Measurements from ENCODE around the gene TLCD5.
A peak's percentile ranks its signal among the peaks of the same experiment; 100 is the strongest.

TLCD5 gene

GRCh38 chr11:120324932-120325810, at the start of gene TLCD5:
TSS of gene TLCD5 (plus strand) at chr11:120325299. CDS start at chr11:120327442, 2,143 bp downstream.
- H3K27ac ChIP-seq, result no peak within 1 kb of the TSS
- no peak for DNase-seq (ENCODE audit: low read depth, low spot score)

GRCh38 chr11:120279502-120279901, 45.6 kb upstream of the TLCD5 start:
- DNase-seq (ENCODE audit: low read depth, low spot score), result no peak

GRCh38 chr11:120280600-120281051, 44.5 kb upstream of the TLCD5 start:
- no peak for DNase-seq (ENCODE audit: low read depth, low spot score)
- H3K27ac ChIP-seq, result no peak overlapping the region

More at GRCh38 chr11:120279502-120279901, 45.6 kb upstream of the TLCD5 start:
- H3K27ac ChIP-seq, result no peak overlapping the region

- DNase-seq (ENCODE audit: low read depth, low spot score), result no peak
- H3K27ac ChIP-seq, result no peak overlapping the region
These were observed 43.8 kb upstream of the TLCD5 start for GRCh38 chr11:120281143-120281795.

GRCh38 chr11:120283124-120283523, 42.0 kb upstream of the TLCD5 start:
- no peak for DNase-seq (ENCODE audit: low read depth, low spot score)
- no peak overlapping the region for H3K27ac ChIP-seq

- DNase-seq (ENCODE audit: low read depth, low spot score), result no peak
- H3K27ac ChIP-seq, result no peak overlapping the region
These were observed 40.8 kb upstream of the TLCD5 start for GRCh38 chr11:120284272-120284671.

GRCh38 chr11:120285256-120285655, 39.8 kb upstream of the TLCD5 start:
- no peak overlapping the region for H3K27ac ChIP-seq
- DNase-seq (ENCODE audit: low read depth, low spot score), result no peak

GRCh38 chr11:120288021-120288420, 37.1 kb upstream of the TLCD5 start:
- no peak overlapping the region for H3K27ac ChIP-seq
- no peak for DNase-seq (ENCODE audit: low read depth, low spot score)

- H3K27ac ChIP-seq, result no peak overlapping the region
- no peak for DNase-seq (ENCODE audit: low read depth, low spot score)
These were observed 35.7 kb upstream of the TLCD5 start for GRCh38 chr11:120289426-120289825.

GRCh38 chr11:120290956-120291355, 34.1 kb upstream of the TLCD5 start:
- no peak for DNase-seq (ENCODE audit: low read depth, low spot score)
- H3K27ac ChIP-seq, result no peak overlapping the region

GRCh38 chr11:120293038-120293800, 31.9 kb upstream of the TLCD5 start:
- no peak overlapping the region for H3K27ac ChIP-seq
- DNase-seq (ENCODE audit: low read depth, low spot score), result no peak

- no peak for DNase-seq (ENCODE audit: low read depth, low spot score)
- no peak overlapping the region for H3K27ac ChIP-seq
These were observed 31.0 kb upstream of the TLCD5 start for GRCh38 chr11:120294096-120294495.

- DNase-seq (ENCODE audit: low read depth, low spot score), result no peak
These were observed 30.0 kb upstream of the TLCD5 start for GRCh38 chr11:120295099-120295498.

GRCh38 chr11:120296554-120296953, 28.5 kb upstream of the TLCD5 start:
- no peak for DNase-seq (ENCODE audit: low read depth, low spot score)
- H3K27ac ChIP-seq, result no peak overlapping the region

More at GRCh38 chr11:120295099-120295498, 30.0 kb upstream of the TLCD5 start:
- no peak overlapping the region for H3K27ac ChIP-seq

- no peak for DNase-seq (ENCODE audit: low read depth, low spot score)
These were observed 26.6 kb upstream of the TLCD5 start for GRCh38 chr11:120298461-120298860.

GRCh38 chr11:120302001-120302805, 22.9 kb upstream of the TLCD5 start:
- peak; percentile 39 for DNase-seq (ENCODE audit: low read depth, low spot score)

More at GRCh38 chr11:120298461-120298860, 26.6 kb upstream of the TLCD5 start:
- H3K27ac ChIP-seq, result no peak overlapping the region

GRCh38 chr11:120303004-120303637, 22.0 kb upstream of the TLCD5 start:
- peak overlapping the region; percentile 76 for H3K27ac ChIP-seq
- DNase-seq (ENCODE audit: low read depth, low spot score), result no peak

More at GRCh38 chr11:120302001-120302805, 22.9 kb upstream of the TLCD5 start:
- peak overlapping the region; percentile 19 for H3K27ac ChIP-seq

- DNase-seq (ENCODE audit: low read depth, low spot score), result peak; percentile 62
- peak overlapping the region; percentile 76 for H3K27ac ChIP-seq
These were observed 20.6 kb upstream of the TLCD5 start for GRCh38 chr11:120304526-120304925.

- no peak for DNase-seq (ENCODE audit: low read depth, low spot score)
- peak overlapping the region; percentile 76 for H3K27ac ChIP-seq
These were observed 19.8 kb upstream of the TLCD5 start for GRCh38 chr11:120305286-120305685.

All from epithelial cell of prostate (primary cell).